NCI-H82 treated with DMSO at 0.1 percent for 48 hours (cell line): ENCODE results near the gene RAB13.
A peak's percentile ranks its signal among the peaks of the same experiment; 100 is the strongest.

Experiments
- DNase-seq: peaks from one replicate; lab custom pipeline; 2025; ENCODE audit not compliant: unreplicated experiment; lab: John Stamatoyannopoulos, UW

The RAB13 gene

GRCh38 chr1:153978274-153978909, 7.7 kb downstream of the RAB13 start:
- no peak for DNase-seq

- peak; percentile 78 for DNase-seq
These were observed 8.6 kb downstream of the RAB13 start, which contains the start of gene JTB for GRCh38 chr1:153977250-153978240. Gene JTB, minus strand, starts transcription at chr1:153977674. Its CDS starts 422 bp downstream, at chr1:153977252.

DNA sequence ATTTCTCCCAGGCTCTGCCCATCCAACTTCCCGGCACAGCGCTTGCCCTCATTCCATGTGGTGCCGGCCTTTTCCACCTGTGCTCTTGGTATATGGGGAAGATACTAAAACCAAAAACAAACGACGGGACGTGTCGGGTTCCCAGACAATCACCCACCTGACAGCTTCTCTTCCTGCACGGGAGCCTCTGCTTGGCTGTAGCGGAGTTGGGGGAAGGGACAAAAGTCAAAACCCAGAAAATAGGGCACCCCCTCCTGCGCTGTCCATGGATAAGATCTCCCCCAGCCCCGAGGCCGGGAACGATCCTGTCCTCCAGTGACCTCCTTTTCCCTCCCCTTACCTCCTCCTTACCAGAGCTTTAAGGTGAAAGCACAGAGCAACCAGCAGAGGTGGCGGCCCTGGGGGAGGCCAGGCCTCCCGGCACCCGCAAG, 9.3 kb downstream of the RAB13 start:
- DNase-seq: no peak

DNA sequence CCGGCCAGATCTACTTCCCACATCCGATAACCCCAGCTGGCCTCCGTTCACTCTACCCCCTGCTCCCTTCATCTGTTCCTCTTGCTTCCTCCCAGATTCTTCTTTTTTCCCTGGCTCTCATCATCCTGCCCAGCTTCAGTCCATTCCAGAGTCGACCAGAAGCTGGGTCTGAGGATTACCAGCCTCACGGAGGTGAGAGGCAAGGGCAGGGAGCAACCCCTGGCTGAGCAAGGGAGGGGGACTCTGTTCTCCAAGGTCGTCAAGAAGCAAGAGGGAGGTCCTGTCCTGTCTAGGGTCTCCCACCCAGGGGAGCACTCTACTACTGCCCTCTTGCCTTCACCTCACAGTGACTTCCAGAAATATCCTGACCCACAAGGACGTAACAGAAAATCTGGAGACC, 12.6 kb downstream of the RAB13 start:
- DNase-seq: no peak

DNA sequence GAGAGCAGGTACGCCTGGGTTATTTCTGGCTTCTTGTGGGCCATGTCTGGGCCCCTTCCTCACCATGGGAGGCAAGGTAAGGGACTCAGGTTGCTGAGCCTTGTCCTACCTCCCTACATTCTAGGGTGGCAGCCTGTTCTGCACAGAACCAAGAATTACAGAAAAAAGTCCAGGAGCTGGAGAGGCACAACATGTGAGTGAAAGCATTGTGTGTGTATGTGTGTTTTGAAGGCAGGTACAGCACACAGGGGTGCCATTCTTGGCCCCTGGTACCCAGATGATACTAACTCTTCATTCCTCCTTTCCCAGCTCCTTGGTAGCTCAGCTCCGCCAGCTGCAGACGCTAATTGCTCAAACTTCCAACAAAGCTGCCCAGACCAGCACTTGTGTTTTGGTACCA, 13.1 kb downstream of the RAB13 start:
- no peak for DNase-seq

DNA sequence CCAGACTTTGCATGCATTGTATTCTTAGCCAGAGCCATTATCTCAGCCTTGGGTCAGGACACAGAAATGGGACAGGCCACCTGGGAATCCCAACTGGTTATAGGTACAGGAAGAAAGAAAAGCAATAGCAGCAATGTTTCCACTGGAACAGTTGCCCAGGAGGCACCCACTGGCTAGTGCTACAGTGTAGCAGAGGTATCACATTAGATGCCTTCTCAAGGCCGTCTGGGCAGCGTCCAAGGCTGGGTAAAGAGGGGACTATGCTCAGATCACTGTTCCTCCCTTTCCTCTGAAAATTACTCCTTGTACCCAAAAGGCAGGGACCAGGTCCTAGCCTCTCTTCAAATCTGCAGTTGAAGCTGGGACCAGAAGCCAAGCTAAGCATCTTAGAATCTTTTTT, 15.8 kb downstream of the RAB13 start:
- no peak for DNase-seq

DNA sequence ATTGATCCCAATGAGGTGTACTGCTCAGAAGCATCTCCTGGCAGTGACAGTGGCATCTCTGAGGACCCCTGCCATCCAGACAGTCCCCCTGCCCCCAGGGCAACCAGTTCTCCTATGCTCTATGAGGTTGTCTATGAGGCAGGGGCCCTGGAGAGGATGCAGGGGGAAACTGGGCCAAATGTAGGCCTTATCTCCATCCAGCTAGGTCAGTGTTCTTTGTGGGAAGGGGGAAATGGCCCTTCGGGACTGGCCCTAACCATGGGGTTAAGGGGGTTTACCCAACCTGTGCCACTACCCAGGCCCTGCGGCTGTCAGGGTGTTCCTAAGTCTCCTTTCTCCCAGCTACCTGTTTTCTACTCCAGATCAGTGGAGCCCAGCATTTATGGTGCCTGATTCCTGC, 17.2 kb downstream of the RAB13 start:
- DNase-seq: no peak

- DNase-seq: no peak
These were observed 17.7 kb downstream of the RAB13 start for GRCh38 chr1:153968408-153968807.

GRCh38 chr1:153968000-153968363, 18.2 kb downstream of the RAB13 start:
- DNase-seq: no peak

DNA sequence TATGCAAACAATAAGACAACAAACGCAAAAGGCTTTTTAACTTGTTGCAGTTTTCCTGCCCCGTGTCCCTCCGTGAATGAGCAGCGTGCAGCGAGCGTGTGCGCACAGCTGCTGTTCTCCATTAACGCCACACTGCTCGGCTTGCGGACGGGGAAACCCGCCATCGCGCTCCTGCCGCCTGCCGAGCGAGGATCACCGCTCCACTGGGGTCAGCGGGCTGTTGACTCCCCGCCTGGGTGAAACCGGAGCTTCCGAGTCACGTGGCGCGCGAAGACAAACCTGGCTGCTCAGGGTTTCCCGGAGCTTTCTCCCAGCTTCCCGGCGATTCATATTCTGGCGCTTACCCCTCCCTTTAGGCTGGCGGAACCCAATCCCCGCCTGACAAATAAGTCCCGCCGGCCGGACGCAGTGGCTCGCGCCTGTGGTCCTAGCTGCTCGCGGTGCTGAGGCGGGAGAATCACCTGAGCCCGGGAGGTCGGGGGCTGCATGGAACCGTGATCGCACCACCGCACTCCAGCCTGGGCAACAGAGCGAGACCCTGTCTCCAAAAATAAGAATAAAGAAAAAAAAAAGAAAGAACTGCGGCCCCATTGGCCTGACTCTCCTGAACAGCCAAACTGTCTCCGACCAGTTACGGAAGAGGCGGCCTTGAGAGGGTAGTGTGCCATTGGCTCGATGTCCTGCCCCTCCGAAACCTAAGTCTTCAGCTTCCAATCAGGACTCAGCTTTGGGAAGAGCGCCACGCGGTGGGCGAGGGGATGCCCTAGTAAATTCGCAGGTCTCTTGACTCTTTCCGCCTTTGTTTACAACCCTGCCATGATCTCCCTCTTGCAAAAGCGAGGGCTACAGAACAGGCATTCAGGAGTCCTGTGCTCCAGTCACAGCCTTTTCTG, 18.8 kb downstream of the RAB13 start, which contains the start of gene CREB3L4:
CREB3L4 (plus strand) TSS at position 796 of the 893 bp plus-strand sequence. CDS start 624 bp downstream, outside the sequence.
- DNase-seq: peak; percentile 98

- peak; percentile 79 for DNase-seq
These were observed 22.2 kb downstream of the RAB13 start for GRCh38 chr1:153963850-153964331.

DNA sequence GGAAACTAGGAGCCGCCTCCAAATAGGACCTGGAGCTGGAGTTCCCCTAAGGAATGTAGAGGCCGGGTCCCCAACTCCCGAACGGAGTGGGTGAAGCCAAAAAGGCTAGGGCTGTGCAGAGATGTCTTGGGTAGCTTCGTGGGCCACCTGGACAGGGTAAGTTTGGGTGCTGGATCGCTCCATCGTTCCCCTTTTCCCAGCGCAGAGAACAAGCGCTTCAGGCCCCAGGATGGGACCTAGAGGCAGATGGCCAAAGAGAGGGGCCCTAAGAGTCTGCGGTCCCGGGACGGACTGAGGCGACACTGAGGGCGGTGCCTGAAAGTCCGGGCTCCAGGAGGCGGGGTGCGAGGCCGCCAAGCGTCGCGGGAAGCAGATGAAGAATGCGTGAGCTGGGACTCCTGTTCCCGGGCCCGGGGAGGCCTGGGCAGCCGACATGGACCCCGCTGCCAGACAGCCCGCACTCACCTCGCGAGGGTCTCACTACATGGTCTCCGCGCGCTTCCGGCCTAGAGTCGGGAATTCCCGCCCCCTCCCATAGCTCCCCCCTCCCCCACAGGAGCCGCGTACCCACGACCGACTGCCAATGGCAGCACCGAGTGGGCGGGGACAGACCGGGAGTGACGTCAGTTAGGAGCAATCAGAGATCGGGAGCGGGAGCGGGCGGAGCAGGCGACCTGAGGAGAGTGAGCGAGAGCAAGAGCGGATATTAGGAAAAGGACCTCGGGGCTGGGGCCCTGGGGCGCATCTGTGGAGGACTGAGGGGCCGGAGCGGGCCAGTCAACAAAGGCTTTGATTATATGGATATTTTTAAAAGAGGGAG, 22.9 kb downstream of the RAB13 start, which contains the start of gene SLC39A1:
SLC39A1 (minus strand) TSS at position 508 of the 820 bp plus-strand sequence. CDS start 822 bp downstream, outside the sequence.
- DNase-seq: peak; percentile 100

DNA sequence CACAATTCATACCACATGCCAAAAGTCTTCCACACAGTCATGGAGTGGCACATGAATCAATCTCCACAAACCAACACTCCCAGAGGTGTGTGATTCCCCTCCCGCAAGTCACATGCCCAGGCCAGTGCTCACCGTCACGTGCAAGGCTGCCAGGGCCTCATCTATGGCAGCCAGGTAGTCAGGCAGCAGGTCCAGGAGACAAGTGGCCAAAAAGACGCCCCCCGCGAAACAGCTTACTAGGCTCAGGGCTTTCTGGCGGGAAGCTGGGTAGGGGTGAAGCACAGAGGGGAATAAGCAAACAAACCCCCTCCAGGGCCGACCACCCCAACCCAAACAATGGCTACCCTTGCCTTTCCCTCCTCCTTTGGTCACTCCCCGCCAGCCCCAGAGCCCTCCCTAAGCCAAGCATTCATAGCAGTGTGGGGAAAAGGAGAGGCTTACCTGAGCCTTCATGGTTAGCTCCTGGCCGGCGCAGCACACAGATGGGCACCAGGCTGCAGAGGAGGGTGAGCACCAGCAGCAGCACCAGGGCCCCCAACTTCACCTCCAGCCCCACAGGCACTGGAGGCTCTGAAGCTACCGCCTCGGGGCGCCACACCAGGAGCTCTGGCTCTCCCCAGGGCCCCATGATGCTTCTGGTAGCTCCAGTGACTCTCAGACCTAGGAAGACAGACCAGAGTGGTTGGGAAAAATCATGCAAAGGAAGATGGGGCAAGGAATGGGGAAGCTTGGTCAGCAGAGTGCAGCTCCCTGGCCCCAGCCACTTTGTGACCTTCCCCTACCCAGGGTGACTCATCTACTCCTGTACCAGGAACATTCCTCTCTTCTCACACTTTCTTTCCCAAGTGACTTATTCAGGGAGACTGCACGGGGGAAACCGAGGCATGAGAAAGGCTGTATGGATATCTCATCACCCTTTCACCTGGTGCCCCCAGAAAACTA, 23.8 kb downstream of the RAB13 start:
- no peak for DNase-seq

- no peak for DNase-seq
These were observed 24.7 kb downstream of the RAB13 start for GRCh38 chr1:153961421-153961820.

GRCh38 chr1:153960206-153960605, 25.9 kb downstream of the RAB13 start:
- DNase-seq: no peak

DNA sequence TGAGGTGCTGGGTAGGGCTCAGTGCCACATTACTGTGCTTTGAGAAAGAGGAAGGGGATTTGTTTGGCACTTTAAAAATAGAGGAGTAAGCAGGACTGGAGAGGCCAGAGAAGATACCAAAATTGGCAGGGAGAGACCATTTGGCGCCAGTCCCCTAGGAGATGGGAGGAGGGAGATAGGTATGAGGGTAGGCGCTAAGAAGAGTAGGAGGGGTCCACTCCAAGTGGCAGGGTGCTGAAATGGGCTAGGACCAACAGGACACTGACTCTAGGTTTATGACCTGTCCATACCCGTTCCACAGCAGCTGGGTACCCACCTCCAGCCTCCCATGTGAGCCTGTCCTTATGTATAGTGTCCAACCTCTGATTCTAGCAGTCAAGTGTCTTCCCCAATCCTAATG, 26.7 kb downstream of the RAB13 start:
- DNase-seq: no peak

GRCh38 chr1:153958961-153959260, 27.2 kb downstream of the RAB13 start:
- no peak for DNase-seq

GRCh38 chr1:153958111-153958960, 27.8 kb downstream of the RAB13 start, which contains the start of gene CRTC2:
Gene CRTC2, minus strand, starts transcription at chr1:153958612. Its CDS starts 115 bp downstream, at chr1:153958497.
- peak; percentile 100 for DNase-seq
